H9 (cell line): ENCODE data around the gene KCNJ11. TPM values are rescaled to one million over a fixed set of nuclear protein-coding genes. Genes with fewer than 3 reads are reported as not detected.

Experiments used
- DNase-seq: peaks from one replicate; pipeline ENCODE4 v3.0.0-alpha.2; 2017
- H2AFZ ChIP-seq: one replicate; pipeline ENCODE4 v1.6.1; 2013; ENCODE audit warnings: mild to moderate bottlenecking, low read length, control low read depth, moderate library complexity
- H2AK5ac ChIP-seq: 2 replicates; pipeline ENCODE4 v1.6.1; 2013; ENCODE audit warnings: low read length, control low read depth, mixed read lengths; ENCODE audit not compliant: insufficient read length
- H2BK120ac ChIP-seq: one replicate; pipeline ENCODE4 v1.6.1; 2013; ENCODE audit warnings: low read depth, mild to moderate bottlenecking, low read length, control low read depth, inconsistent platforms; ENCODE audit not compliant: poor library complexity, severe bottlenecking
- H2BK12ac ChIP-seq: 2 replicates; pipeline ENCODE4 v1.6.1; 2013; ENCODE audit warnings: low read length, control low read depth, mixed read lengths, low read depth; ENCODE audit not compliant: insufficient read length
- H2BK15ac ChIP-seq: 2 replicates; pipeline ENCODE4 v1.6.1; 2013; ENCODE audit warnings: low read depth, low read length, control low read depth
- H2BK20ac ChIP-seq: one replicate; pipeline ENCODE4 v1.6.1; 2013; ENCODE audit warnings: low read depth, mild to moderate bottlenecking, low read length, control low read depth, inconsistent platforms; ENCODE audit not compliant: poor library complexity, severe bottlenecking
- H2BK5ac ChIP-seq: 2 replicates; pipeline ENCODE4 v1.6.1; 2013; ENCODE audit warnings: low read length, control low read depth, mixed read lengths; ENCODE audit not compliant: insufficient read length
- H3K14ac ChIP-seq: 2 replicates; pipeline ENCODE4 v1.6.1; 2013; ENCODE audit warnings: low read length, control low read depth; ENCODE audit not compliant: insufficient read depth
- H3K18ac ChIP-seq: 2 replicates; pipeline ENCODE4 v1.6.1; 2013; ENCODE audit warnings: low read depth, mild to moderate bottlenecking, mixed read lengths, low read length, control low read depth; ENCODE audit not compliant: insufficient read length
- H3K23ac ChIP-seq: 2 replicates; pipeline ENCODE4 v1.6.1; 2013; ENCODE audit warnings: low read length, control low read depth, mixed read lengths, low read depth; ENCODE audit not compliant: insufficient read length
- H3K23me2 ChIP-seq: 2 replicates; pipeline ENCODE4 v1.6.1; 2013; ENCODE audit warnings: low read depth, mild to moderate bottlenecking, mixed read lengths, low read length, control low read depth; ENCODE audit not compliant: insufficient read length, poor library complexity, severe bottlenecking
- H3K27ac ChIP-seq: 2 replicates; pipeline ENCODE4 v1.5.1; 2013; ENCODE audit warnings: low read length, control low read depth, mixed read lengths, low read depth; ENCODE audit not compliant: insufficient read length
- H3K27me3 ChIP-seq: 2 replicates; pipeline ENCODE4 v1.6.1; 2013; ENCODE audit warnings: low read length, control low read depth, inconsistent platforms; ENCODE audit not compliant: insufficient read depth
- H3K4ac ChIP-seq: 2 replicates; pipeline ENCODE4 v1.6.1; 2013; ENCODE audit warnings: low read depth, mild to moderate bottlenecking, control low read depth, inconsistent platforms, low read length, moderate library complexity
- H3K4me1 ChIP-seq: 2 replicates; pipeline ENCODE4 v1.6.1; 2013; ENCODE audit warnings: low read length, control low read depth, inconsistent platforms; ENCODE audit not compliant: insufficient read depth
- H3K4me2 ChIP-seq: 2 replicates; pipeline ENCODE4 v1.6.1; 2013; ENCODE audit warnings: low read length, control low read depth, mixed read lengths; ENCODE audit not compliant: insufficient read length, insufficient read depth
- H3K56ac ChIP-seq: 2 replicates; pipeline ENCODE4 v1.6.1; 2013; ENCODE audit warnings: low read depth, mild to moderate bottlenecking, mixed read lengths, low read length, control low read depth; ENCODE audit not compliant: insufficient read length
- H3K79me1 ChIP-seq: 2 replicates; pipeline ENCODE4 v1.6.1; 2013; ENCODE audit warnings: low read depth, mild to moderate bottlenecking, moderate library complexity, low read length, control low read depth, inconsistent platforms; ENCODE audit not compliant: insufficient read depth, poor library complexity, severe bottlenecking
- H3K79me2 ChIP-seq: 2 replicates; pipeline ENCODE4 v1.6.1; 2013; ENCODE audit warnings: low read length, control low read depth, inconsistent platforms; ENCODE audit not compliant: insufficient read depth
- H3K9ac ChIP-seq: 2 replicates; pipeline ENCODE4 v1.6.1; 2013; ENCODE audit warnings: low read length, control low read depth, mixed read lengths; ENCODE audit not compliant: insufficient read length; ENCODE audit errors: extremely low read depth
- H3K9me3 ChIP-seq: one replicate; pipeline ENCODE4 v1.6.1; 2013; ENCODE audit warnings: low read depth, low read length, inconsistent platforms; ENCODE audit not compliant: control insufficient read depth
- H3T11ph ChIP-seq: one replicate; pipeline ENCODE4 v1.6.1; 2013; ENCODE audit warnings: mild to moderate bottlenecking, low read length, control low read depth, inconsistent platforms
- H4K20me1 ChIP-seq: one replicate; pipeline ENCODE4 v1.6.1; 2013; ENCODE audit not compliant: control insufficient read depth, insufficient read length, insufficient read depth
- H4K5ac ChIP-seq: 2 replicates; pipeline ENCODE4 v1.6.1; 2013; ENCODE audit warnings: low read depth, mild to moderate bottlenecking, mixed read lengths, low read length, control low read depth; ENCODE audit not compliant: insufficient read length
- H4K8ac ChIP-seq: replicated peaks from 2 replicates; pipeline ENCODE4 v1.6.1; 2013; ENCODE audit warnings: low read length, control low read depth, mixed read lengths, low read depth; ENCODE audit not compliant: insufficient read length
- H4K91ac ChIP-seq: 2 replicates; pipeline ENCODE4 v1.6.1; 2013; ENCODE audit warnings: low read depth, mild to moderate bottlenecking, moderate library complexity, mixed read lengths, low read length, control low read depth; ENCODE audit not compliant: insufficient read length
- H3K27ac Mint-ChIP-seq, 3 experiments: 2 replicates in 2 of 3; 3 replicates in 1 of 3; pipeline ENCODE4 v1.8.0; 2020 to 2021; ENCODE audit warnings: mixed read lengths in 3 of 3, mild to moderate bottlenecking in 1 of 3, moderate library complexity in 1 of 3
- H3K27me3 Mint-ChIP-seq: 2 replicates; pipeline ENCODE4 v1.8.0; 2021; ENCODE audit warnings: low read depth, mild to moderate bottlenecking, moderate library complexity, mixed read lengths
- H3K36me3 Mint-ChIP-seq, 3 experiments: 2 replicates in 2 of 3; 3 replicates in 1 of 3; pipeline ENCODE4 v1.8.0; 2020 to 2021; ENCODE audit warnings: low read depth in 3 of 3, mixed read lengths in 3 of 3; ENCODE audit not compliant: insufficient read depth in 1 of 3
- H3K4me1 Mint-ChIP-seq, 2 experiments: 2 replicates each; pipeline ENCODE4 v1.8.0; 2020; ENCODE audit warnings: mixed read lengths in 2 of 2
- H3K4me3 Mint-ChIP-seq, 2 experiments: 2 replicates in 1 of 2; 3 replicates in 1 of 2; pipeline ENCODE4 v1.8.0; 2020 to 2021; ENCODE audit warnings: mild to moderate bottlenecking in 2 of 2, mixed read lengths in 2 of 2, moderate library complexity in 1 of 2
- H3K9me3 Mint-ChIP-seq, 2 experiments: 2 replicates in 1 of 2; 3 replicates in 1 of 2; pipeline ENCODE4 v1.8.0; 2020; ENCODE audit warnings: mild to moderate bottlenecking in 2 of 2, mixed read lengths in 2 of 2, moderate library complexity in 1 of 2
- CTCF ChIP-seq: fragments of 200-600 bp; sonication (generic); conservative IDR thresholded peaks from 3 replicates; pipeline ENCODE4 v1.8.0; 2021; ENCODE audit warnings: antibody characterized with exemption, mild to moderate bottlenecking
- WGBS: extraction: QIAGEN DNeasy Blood & Tissue Kit; methylation state at CpG from one replicate; pipeline ENCODE4 v1.1.7; 2013; ENCODE audit warnings: missing lambda C conversion rate, low lambda C conversion rate, mixed read lengths; ENCODE audit not compliant: insufficient read length; ENCODE audit errors: extremely low coverage; 5-methylcytosine and 5-hydroxymethylcytosine counted together
- total RNA-seq: library from RNA; stranded (reverse); gene quantifications from 2 replicates; pipeline ENCODE4 v1.2.1, GENCODE V29; 2021

The KCNJ11 gene
- total RNA-seq, 1 experiment from 2014 or later = 2.3 TPM

GRCh38 chr11:17381156-17381555 lies 7.3 kb downstream of the KCNJ11 start:
- H2AK5ac ChIP-seq = no peak overlapping the region

More at GRCh38 chr11:17381156-17381555, 7.3 kb downstream of the KCNJ11 start:
- peaks cover 4 to 13% (median 8%) of the 10 kb centered on the region in 3 experiments for H3K36me3 Mint-ChIP-seq
- no peak for DNase-seq
- H3K27ac Mint-ChIP-seq = no peak overlapping the region
- Histone ChIP-seq H3K79me1 (no peaks in the 10 kb centered on the region), H4K5ac (no peak overlapping the region), H2BK5ac (no peak overlapping the region), H2BK120ac (no peak overlapping the region), H3K4me1 (no peaks in the 10 kb centered on the region), H3K14ac (no peak overlapping the region), H3T11ph (no peak overlapping the region), H2BK20ac (no peak overlapping the region), H3K9me3 (peaks cover 19% of the 10 kb centered on the region), H4K8ac (no peak overlapping the region), H3K4me2 (no peak overlapping the region), H3K56ac (no peak overlapping the region), H4K20me1 (peaks cover 3% of the 10 kb centered on the region), H3K23me2 (no peaks in the 10 kb centered on the region), H3K18ac (no peak overlapping the region), H3K27ac (no peak overlapping the region), H2BK12ac (no peak overlapping the region), H3K27me3 (no peaks in the 10 kb centered on the region), H2AFZ (no peak overlapping the region), H3K4ac (no peak overlapping the region), H3K23ac (no peak overlapping the region), H3K9ac (no peak overlapping the region), H4K91ac (no peak overlapping the region), H2BK15ac (no peak overlapping the region), H3K79me2 (no peaks in the 10 kb centered on the region)
- peaks cover 13 to 20% of the 10 kb centered on the region in 2 experiments; a peak in 4 of 5 replicates for H3K9me3 Mint-ChIP-seq
- H3K4me1 Mint-ChIP-seq = peaks cover 3 to 5% of the 10 kb centered on the region in 2 experiments; a peak in 3 of 4 replicates
- H3K27me3 Mint-ChIP-seq = no peaks in the 10 kb centered on the region; the same call in 1 of the 2 replicates
- H3K4me3 Mint-ChIP-seq = no peak overlapping the region
- no peak for TF ChIP-seq CTCF
- WGBS = no CpG with 5 or more reads among the region's 4 CpGs
